HepG2 (cell line): ENCODE data around the gene RNF213. TPM values are rescaled to one million over a fixed set of nuclear protein-coding genes. Genes with fewer than 3 reads are reported as not detected.

ENCODE experiments used
- ATAC-seq: fragments of 200-7000 bp; cut with Tn5 transposase; 3 replicates; pipeline ENCODE4 v1.9.1; 2020; ENCODE audit warnings: mild to moderate bottlenecking, moderate library complexity
- BruUV-seq: library from RNA; stranded (reverse); fragments of 400-500 nt; replicated peaks from 2 replicates; lab custom pipeline; 2021; lab: Mats Ljungman, UMichigan
- CTCF ChIA-PET: fragments of 300-600 bp; formaldehyde crosslinking; extraction: SDS; loops from one replicate; lab custom pipeline; 2021; ENCODE audit warnings: low total read pairs, inconsistent platforms, low intra/inter-chr PET ratio; lab: Yijun Ruan, JAX
- POLR2A ChIA-PET: fragments of 350-600 bp; sonication (Branson Sonifier 250); formaldehyde crosslinking; loops from one replicate; lab custom pipeline; 2020; ENCODE audit warnings: antibody characterized with exemption, inconsistent platforms; lab: Yijun Ruan, JAX
- DNase-seq: peaks from one replicate; pipeline ENCODE4 v3.0.0-alpha.2; 2015; ENCODE audit warnings: low spot score
- FAIRE-seq: peaks from 3 replicates; lab custom pipeline; 2011; peaks lifted over from hg19 to GRCh38; lab: Jason Lieb, UNC
- H2AFZ ChIP-seq: one replicate; pipeline ENCODE4 v1.6.1; 2011; ENCODE audit warnings: low read length, inconsistent platforms
- H3K27ac ChIP-seq: fragments of 300-600 bp; 3 replicates; pipeline ENCODE4 v1.8.0; 2011; ENCODE audit warnings: mixed run types, mild to moderate bottlenecking, mixed read lengths, low read length, inconsistent platforms; ENCODE audit not compliant: insufficient read depth; ENCODE audit errors: extremely low read length
- H3K27me3 ChIP-seq, 2 experiments: fragments of 200-600 bp in 1 of 2; 2 replicates in 1 of 2; 3 replicates in 1 of 2; pipeline versions ENCODE4 v1.6.0 to v1.8.0; 2011; ENCODE audit warnings: low read length in 2 of 2, mild to moderate bottlenecking in 2 of 2, moderate library complexity in 2 of 2, inconsistent platforms in 1 of 2; ENCODE audit not compliant: insufficient read depth in 2 of 2, control insufficient read depth in 1 of 2
- H3K36me3 ChIP-seq, 2 experiments: fragments of 200-600 bp in 1 of 2; replicated peaks in 1 of 2; 2 replicates in 1 of 2; 3 replicates in 1 of 2; pipeline versions ENCODE4 v1.5.1 to v1.8.0; 2011; ENCODE audit warnings: low read length in 2 of 2, inconsistent platforms in 1 of 2; ENCODE audit not compliant: insufficient read depth in 2 of 2, control insufficient read depth in 1 of 2
- H3K4me1 ChIP-seq: 2 replicates; pipeline ENCODE4 v1.5.1; 2012; ENCODE audit warnings: low read length, inconsistent platforms; ENCODE audit not compliant: insufficient read depth
- H3K4me2 ChIP-seq: 2 replicates; pipeline ENCODE4 v1.6.0; 2011; ENCODE audit warnings: low read depth, low read length, inconsistent platforms
- H3K4me3 ChIP-seq, 3 experiments: fragments of 200-600 bp in 1 of 3; sonication (generic), shearing (Covaris generic) in 1 of 3; replicated peaks in 1 of 3; 2 replicates each; pipeline ENCODE4 v1.5.1; 2011 to 2016; ENCODE audit warnings: low read length in 3 of 3, inconsistent platforms in 2 of 3, low read depth in 2 of 3, mild to moderate bottlenecking in 2 of 3, control low read depth in 1 of 3, mixed read lengths in 1 of 3; ENCODE audit not compliant: insufficient read depth in 1 of 3
- H3K79me2 ChIP-seq: one replicate; pipeline ENCODE4 v1.6.1; 2011; ENCODE audit warnings: low read length, inconsistent platforms; ENCODE audit not compliant: insufficient read depth
- H3K9ac ChIP-seq: 2 replicates; pipeline ENCODE4 v1.6.0; 2011; ENCODE audit warnings: mild to moderate bottlenecking, low read depth, low read length, inconsistent platforms; ENCODE audit not compliant: insufficient read depth
- H3K9me3 ChIP-seq: 2 replicates; pipeline ENCODE4 v1.5.1; 2012; ENCODE audit warnings: mild to moderate bottlenecking, low read length
- H4K20me1 ChIP-seq: 2 replicates; pipeline ENCODE4 v1.6.0; 2011; ENCODE audit warnings: inconsistent platforms, mild to moderate bottlenecking, low read length, moderate library complexity; ENCODE audit not compliant: insufficient read depth
- POLR2G ChIP-seq: fragments of 200-400 bp; formaldehyde crosslinking; IDR thresholded peaks from 2 replicates; pipeline ENCODE4 v1.6.1; 2018; ENCODE audit warnings: mild to moderate bottlenecking, low read depth, low read length, moderate library complexity
- RAD21 ChIP-seq: fragments of 450-650 bp; formaldehyde crosslinking; IDR thresholded peaks from 2 replicates; pipeline ENCODE4 v1.5.0; 2020; ENCODE audit warnings: mild to moderate bottlenecking
- STAG1 ChIP-seq: sonication (generic); formaldehyde crosslinking; IDR thresholded peaks from 2 replicates; pipeline ENCODE4 v1.4.0; 2020; ENCODE audit warnings: missing genetic modification reagents
- ZNF607 ChIP-seq: sonication (generic); formaldehyde crosslinking; IDR thresholded peaks from 2 replicates; pipeline ENCODE4 v1.5.1; 2020; ENCODE audit warnings: missing genetic modification reagents, mild to moderate bottlenecking, borderline replicate concordance
- ZNF674 ChIP-seq: sonication (generic); formaldehyde crosslinking; IDR thresholded peaks from 2 replicates; pipeline ENCODE4 v1.5.0; 2020; ENCODE audit warnings: low read depth, mild to moderate bottlenecking, missing genetic modification reagents
- ZNF749 ChIP-seq: sonication (generic); formaldehyde crosslinking; IDR thresholded peaks from 2 replicates; pipeline ENCODE4 v1.8.0; 2022; ENCODE audit warnings: mild to moderate bottlenecking, missing genetic modification reagents, moderate library complexity, borderline replicate concordance
- WGBS: methylation state at CpG from one replicate; pipeline ENCODE4 v1.1.6; 2017; ENCODE audit warnings: low lambda C conversion rate; 5-methylcytosine and 5-hydroxymethylcytosine counted together
- in situ Hi-C: cut with HindIII; loops from 2 replicates; pipeline ENCODE4 v1.10.0; 2017; ENCODE audit warnings: low pct_unique_long_range_greater_than_20kb; ENCODE audit not compliant: extremely low pct_ligation_motif_present
- intact Hi-C: fragments of 100-400 bp; cut with micrococcal nuclease; formaldehyde crosslinking; loops from one replicate; pipeline ENCODE4 v1.10.0; 2022; ENCODE audit not compliant: unreplicated experiment
- polyA plus RNA-seq, 8 experiments: library from polyadenylated mRNA; depleted of rRNA in 3 of 8; stranded (reverse) in 7 of 8; unstranded in 1 of 8; fragments of >200 nt; fragmentation: Illumina TruSeq in 4 of 8; extraction: Trizol in 4 of 8; gene quantifications; 2 replicates each; pipeline versions ENCODE4 v1.2.1 to v1.2.3, GENCODE V29; 2011 to 2016; ENCODE audit warnings: low read depth in 4 of 8, missing spikeins in 1 of 8, mixed read lengths in 1 of 8; ENCODE audit not compliant: insufficient read depth in 1 of 8
- total RNA-seq, 5 experiments: library from RNA; depleted of rRNA; stranded (reverse); fragments of >200 nt; fragmentation: Illumina TruSeq; extraction: Trizol; gene quantifications; 2 replicates each; pipeline ENCODE4 v1.2.3, GENCODE V29; 2016; ENCODE audit warnings: low read depth in 1 of 5
- TF ChIP-seq, protein P1 (sequence below): sonication (generic); formaldehyde crosslinking; IDR thresholded peaks from 2 replicates; pipeline ENCODE4 v1.4.0; 2020; ENCODE audit warnings: mild to moderate bottlenecking, missing genetic modification reagents
- TF ChIP-seq, protein P2 (sequence below): sonication (generic); formaldehyde crosslinking; IDR thresholded peaks from 2 replicates; pipeline ENCODE4 v1.5.0; 2020; ENCODE audit warnings: mild to moderate bottlenecking, missing genetic modification reagents, moderate library complexity

Gene RNF213
- total and polyA plus RNA-seq, 2 of the 13 experiments (the other 11 are each of a cell fraction or from before 2014, with no cell fraction given), result 38.6 to 38.7 TPM

- ATAC-seq (peak; percentile 17), DNase-seq (no peak), FAIRE-seq (no peak)
- TF ChIP-seq ZNF607 (CRISPR knock-in tag), result no peak
- no peak for TF ChIP-seq ZNF749
- no peak for TF ChIP-seq POLR2G
- TF ChIP-seq, protein P1, sequence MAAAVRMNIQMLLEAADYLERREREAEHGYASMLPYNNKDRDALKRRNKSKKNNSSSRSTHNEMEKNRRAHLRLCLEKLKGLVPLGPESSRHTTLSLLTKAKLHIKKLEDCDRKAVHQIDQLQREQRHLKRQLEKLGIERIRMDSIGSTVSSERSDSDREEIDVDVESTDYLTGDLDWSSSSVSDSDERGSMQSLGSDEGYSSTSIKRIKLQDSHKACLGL (CRISPR knock-in tag), result no peak
- TF ChIP-seq STAG1 (CRISPR knock-in tag), result peak; percentile 31; the same call in 1 of the 2 replicates
- TF ChIP-seq, protein P2, sequence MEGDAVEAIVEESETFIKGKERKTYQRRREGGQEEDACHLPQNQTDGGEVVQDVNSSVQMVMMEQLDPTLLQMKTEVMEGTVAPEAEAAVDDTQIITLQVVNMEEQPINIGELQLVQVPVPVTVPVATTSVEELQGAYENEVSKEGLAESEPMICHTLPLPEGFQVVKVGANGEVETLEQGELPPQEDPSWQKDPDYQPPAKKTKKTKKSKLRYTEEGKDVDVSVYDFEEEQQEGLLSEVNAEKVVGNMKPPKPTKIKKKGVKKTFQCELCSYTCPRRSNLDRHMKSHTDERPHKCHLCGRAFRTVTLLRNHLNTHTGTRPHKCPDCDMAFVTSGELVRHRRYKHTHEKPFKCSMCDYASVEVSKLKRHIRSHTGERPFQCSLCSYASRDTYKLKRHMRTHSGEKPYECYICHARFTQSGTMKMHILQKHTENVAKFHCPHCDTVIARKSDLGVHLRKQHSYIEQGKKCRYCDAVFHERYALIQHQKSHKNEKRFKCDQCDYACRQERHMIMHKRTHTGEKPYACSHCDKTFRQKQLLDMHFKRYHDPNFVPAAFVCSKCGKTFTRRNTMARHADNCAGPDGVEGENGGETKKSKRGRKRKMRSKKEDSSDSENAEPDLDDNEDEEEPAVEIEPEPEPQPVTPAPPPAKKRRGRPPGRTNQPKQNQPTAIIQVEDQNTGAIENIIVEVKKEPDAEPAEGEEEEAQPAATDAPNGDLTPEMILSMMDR (CRISPR knock-in tag), result 0 out of 2 replicates have a peak, but pooled peaks have one; percentile 22
- no peak for TF ChIP-seq ZNF674 (CRISPR knock-in tag)
- 0 out of 2 replicates have a peak, but pooled peaks have one; percentile 16 for TF ChIP-seq RAD21 (CRISPR knock-in tag)
- Histone ChIP-seq H3K9me3 (no peaks in the 10 kb centered on the region), H4K20me1 (no peaks in the 10 kb centered on the region), H3K9ac (no peak overlapping the region), H3K36me3 (peaks cover 6 to 8% of the 10 kb centered on the region in 2 experiments; a peak in 4 of 5 replicates), H2AFZ (no peak overlapping the region), H3K4me3 (no peak overlapping the region), H3K4me2 (no peak overlapping the region), H3K79me2 (no peaks in the 10 kb centered on the region), H3K27me3 (no peaks in the 10 kb centered on the region), H3K27ac (no peak overlapping the region), H3K4me1 (peaks cover 2% of the 10 kb centered on the region)
- no TSS peak for BruUV-seq
- intact Hi-C loops, result no loop called here
- CTCF ChIA-PET, result interaction anchor here (0.6 kb wide), 1 partner anchor 44 kb away, joined by 3 read pairs; no protein-coding TSS in a partner anchor
- in situ Hi-C loops, result no loop called here
- 91% methylated on average over 8 of the region's 26 CpGs for WGBS
- POLR2A ChIA-PET, result no interaction called here
Observed at GRCh38 chr17:80248894-80249710, 11.6 kb upstream of the RNF213 start.
